Neutrophil (primary cell): ENCODE measurements around the gene TMEM154.

Source experiments
- H3K27ac ChIP-seq: fragments of 200-600 bp; sonication (generic); 2 replicates; pipeline ENCODE4 v1.5.1; 2016; ENCODE audit warnings: mild to moderate bottlenecking, moderate library complexity
- H3K27me3 ChIP-seq: fragments of 200-600 bp; sonication (generic); 2 replicates; pipeline ENCODE4 v1.6.0; 2016; ENCODE audit warnings: mild to moderate bottlenecking
- H3K36me3 ChIP-seq: fragments of 200-600 bp; sonication (generic); 2 replicates; pipeline ENCODE4 v1.5.1; 2017
- H3K4me1 ChIP-seq, 2 experiments: fragments of 200-600 bp in 1 of 2; sonication (generic) in 1 of 2; 1 replicate in 1 of 2; 2 replicates in 1 of 2; pipeline versions ENCODE4 v1.5.1 to v1.6.1; 2013 to 2016; ENCODE audit warnings: low read depth in 1 of 2, low read length in 1 of 2, mild to moderate bottlenecking in 1 of 2, moderate library complexity in 1 of 2; ENCODE audit not compliant: control insufficient read depth in 1 of 2, insufficient read depth in 1 of 2
- H3K4me3 ChIP-seq, 2 experiments: fragments of 200-600 bp in 1 of 2; sonication (generic) in 1 of 2; 1 replicate in 1 of 2; 2 replicates in 1 of 2; pipeline ENCODE4 v1.5.1; 2013 to 2016; ENCODE audit warnings: low read depth in 1 of 2, low read length in 1 of 2, mild to moderate bottlenecking in 1 of 2, moderate library complexity in 1 of 2
- H3K9me3 ChIP-seq: fragments of 200-600 bp; sonication (generic); 2 replicates; pipeline ENCODE4 v1.5.1; 2016
- CTCF ChIP-seq: fragments of 200-600 bp; sonication (generic); IDR thresholded peaks from 2 replicates; pipeline ENCODE4 v1.5.1; 2016; ENCODE audit warnings: antibody characterized with exemption

TMEM154 gene

GRCh38 chr4:152673489-152673888 lies 6.3 kb downstream of the TMEM154 start:
- H3K27ac ChIP-seq, result peak overlapping the region; percentile 60
- no peak overlapping the region for H3K4me3 ChIP-seq
- H3K4me1 ChIP-seq, result peaks cover 53 to 72% of the 10 kb centered on the region in 2 experiments
- peaks cover 35% of the 10 kb centered on the region for H3K36me3 ChIP-seq
- no peaks in the 10 kb centered on the region for H3K9me3 ChIP-seq
- no peaks in the 10 kb centered on the region for H3K27me3 ChIP-seq
- no peak for TF ChIP-seq CTCF

GRCh38 chr4:152672206-152673092 lies 7.3 kb downstream of the TMEM154 start:
- no peak for TF ChIP-seq CTCF
- Histone ChIP-seq H3K36me3 (peaks cover 46% of the 10 kb centered on the region), H3K9me3 (no peaks in the 10 kb centered on the region), H3K4me3 (no peak overlapping the region), H3K27ac (peak overlapping the region; percentile 21), H3K4me1 (peaks cover 54 to 72% of the 10 kb centered on the region in 2 experiments), H3K27me3 (no peaks in the 10 kb centered on the region)

GRCh38 chr4:152668338-152668964 lies 11.3 kb downstream of the TMEM154 start:
- no peaks in the 10 kb centered on the region for H3K27me3 ChIP-seq
- H3K36me3 ChIP-seq, result peaks cover 51% of the 10 kb centered on the region
- no peak for TF ChIP-seq CTCF
- peaks cover 59 to 74% of the 10 kb centered on the region in 2 experiments for H3K4me1 ChIP-seq
- H3K27ac ChIP-seq, result peak overlapping the region; percentile 97
- no peak overlapping the region for H3K4me3 ChIP-seq
- H3K9me3 ChIP-seq, result no peaks in the 10 kb centered on the region

- Histone ChIP-seq H3K36me3 (peaks cover 48% of the 10 kb centered on the region), H3K27me3 (no peaks in the 10 kb centered on the region), H3K4me1 (peaks cover 66 to 76% of the 10 kb centered on the region in 2 experiments), H3K9me3 (no peaks in the 10 kb centered on the region), H3K27ac (peak overlapping the region; percentile 97), H3K4me3 (peak overlapping the region in 1 of 2 experiments; percentile 33)
- no peak for TF ChIP-seq CTCF
These were observed 12.0 kb downstream of the TMEM154 start for GRCh38 chr4:152667781-152668180.

GRCh38 chr4:152666946-152667345 lies 12.9 kb downstream of the TMEM154 start:
- no peaks in the 10 kb centered on the region for H3K27me3 ChIP-seq
- H3K27ac ChIP-seq, result peak overlapping the region; percentile 97
- H3K9me3 ChIP-seq, result no peaks in the 10 kb centered on the region
- H3K4me1 ChIP-seq, result peaks cover 74 to 85% of the 10 kb centered on the region in 2 experiments
- peaks cover 48% of the 10 kb centered on the region for H3K36me3 ChIP-seq
- H3K4me3 ChIP-seq, result peak overlapping the region in 1 of 2 experiments; percentile 33
- no peak for TF ChIP-seq CTCF
